Skeletal muscle tissue (tissue), 4 donors: ENCODE data around the gene MFGE8. TPM values are rescaled to one million over a fixed set of nuclear protein-coding genes. Genes with fewer than 3 reads are reported as not detected.

Experiments
- H3K27ac ChIP-seq: one replicate; pipeline ENCODE4 v1.7.0; 2013; ENCODE audit warnings: mild to moderate bottlenecking, low read depth, low read length, inconsistent platforms
- H3K27me3 ChIP-seq, 3 donors: one replicate each; pipeline ENCODE4 v1.7.0; 2013; ENCODE audit warnings: low read length in 3 of 3; ENCODE audit not compliant: control insufficient read depth in 3 of 3, insufficient read depth in 3 of 3
- H3K36me3 ChIP-seq, 3 donors: one replicate each; pipeline ENCODE4 v1.7.0; 2013; ENCODE audit warnings: low read length in 3 of 3; ENCODE audit not compliant: control insufficient read depth in 3 of 3, insufficient read depth in 3 of 3
- H3K4me1 ChIP-seq, 3 donors: one replicate each; pipeline ENCODE4 v1.7.0; 2013; ENCODE audit warnings: low read length in 3 of 3, mild to moderate bottlenecking in 3 of 3; ENCODE audit not compliant: control insufficient read depth in 3 of 3, insufficient read depth in 3 of 3
- H3K4me3 ChIP-seq, 3 donors: one replicate each; pipeline ENCODE4 v1.7.0; 2013; ENCODE audit warnings: low read length in 3 of 3
- H3K9ac ChIP-seq, 3 donors: one replicate each; pipeline ENCODE4 v1.7.0; 2013; ENCODE audit warnings: low read length in 3 of 3, mild to moderate bottlenecking in 3 of 3, moderate library complexity in 2 of 3, low read depth in 1 of 3
- H3K9me3 ChIP-seq, 3 donors: one replicate each; pipeline ENCODE4 v1.7.0; 2013; ENCODE audit warnings: low read length in 3 of 3; ENCODE audit not compliant: control insufficient read depth in 3 of 3
- total RNA-seq: library from RNA; depleted of rRNA; stranded (reverse); fragments of >200 nt; gene quantifications from one replicate; pipeline ENCODE4 v1.2.3, GENCODE V29; 2014
- donor health status: Osteomylitis.

The MFGE8 gene
- total RNA-seq, 1 donor from 2014 or later: 35.0 TPM

GRCh38 chr15:88901508-88902220 is 11.5 kb downstream of the MFGE8 start:
- H3K9ac ChIP-seq: peak overlapping the region in 1 of 3 donors; percentile 24
- H3K4me1 ChIP-seq: peaks cover 27 to 66% (median 65%) of the 10 kb centered on the region in 3 donors
- H3K27ac ChIP-seq: no peak overlapping the region
- H3K9me3 ChIP-seq: no peaks in the 10 kb centered on the region
- no peaks in the 10 kb centered on the region for H3K27me3 ChIP-seq
- no peak overlapping the region for H3K4me3 ChIP-seq
- H3K36me3 ChIP-seq: peaks cover 43 to 59% (median 53%) of the 10 kb centered on the region in 3 donors

GRCh38 chr15:88900982-88901418 is 12.2 kb downstream of the MFGE8 start:
- Histone ChIP-seq H3K9ac (no peak overlapping the region), H3K9me3 (no peaks in the 10 kb centered on the region), H3K36me3 (peaks cover 37 to 53% (median 48%) of the 10 kb centered on the region in 3 donors)

GRCh38 chr15:88900309-88900981 is 12.7 kb downstream of the MFGE8 start:
- Histone ChIP-seq H3K9me3 (no peaks in the 10 kb centered on the region), H3K4me1 (peaks cover 32 to 66% (median 65%) of the 10 kb centered on the region in 3 donors), H3K36me3 (peaks cover 36 to 49% (median 43%) of the 10 kb centered on the region in 3 donors), H3K27me3 (peaks cover 0 to 3% (median 0%) of the 10 kb centered on the region in 3 donors), H3K27ac (peak overlapping the region; percentile 61), H3K4me3 (no peak overlapping the region), H3K9ac (peak overlapping the region in 2 of 3 donors; percentile 40 to 50)

More at GRCh38 chr15:88900982-88901418, 12.2 kb downstream of the MFGE8 start:
- no peaks in the 10 kb centered on the region for H3K27me3 ChIP-seq
- H3K4me3 ChIP-seq: no peak overlapping the region
- H3K27ac ChIP-seq: peak overlapping the region; percentile 61
- H3K4me1 ChIP-seq: peaks cover 30 to 69% (median 68%) of the 10 kb centered on the region in 3 donors

- Histone ChIP-seq H3K9me3 (no peaks in the 10 kb centered on the region), H3K4me1 (peaks cover 29 to 66% (median 65%) of the 10 kb centered on the region in 3 donors), H3K27ac (peak overlapping the region; percentile 5), H3K4me3 (no peak overlapping the region), H3K9ac (no peak overlapping the region), H3K36me3 (peaks cover 34 to 42% (median 39%) of the 10 kb centered on the region in 3 donors), H3K27me3 (peaks cover 6 to 11% (median 9%) of the 10 kb centered on the region in 3 donors)
Measured at GRCh38 chr15:88899251-88899650, 13.9 kb downstream of the MFGE8 start.

- Histone ChIP-seq H3K4me1 (peaks cover 30 to 68% (median 63%) of the 10 kb centered on the region in 3 donors), H3K27ac (no peak overlapping the region)
Measured at GRCh38 chr15:88898736-88899135, 14.4 kb downstream of the MFGE8 start.

GRCh38 chr15:88897456-88898194 is 15.6 kb downstream of the MFGE8 start:
- peak overlapping the region in 2 of 3 donors; percentile 38 to 64 for H3K4me3 ChIP-seq
- H3K9ac ChIP-seq: peak overlapping the region; percentile 55 to 74 (median 74)
- peaks cover 6 to 14% (median 14%) of the 10 kb centered on the region in 3 donors for H3K27me3 ChIP-seq
- peaks cover 30 to 66% (median 62%) of the 10 kb centered on the region in 3 donors for H3K4me1 ChIP-seq
- peak overlapping the region; percentile 64 for H3K27ac ChIP-seq
- no peaks in the 10 kb centered on the region for H3K9me3 ChIP-seq
- peaks cover 27 to 37% (median 27%) of the 10 kb centered on the region in 3 donors for H3K36me3 ChIP-seq

More at GRCh38 chr15:88898736-88899135, 14.4 kb downstream of the MFGE8 start:
- Histone ChIP-seq H3K4me3 (no peak overlapping the region), H3K27me3 (peaks cover 6 to 14% (median 14%) of the 10 kb centered on the region in 3 donors), H3K9ac (no peak overlapping the region), H3K9me3 (no peaks in the 10 kb centered on the region), H3K36me3 (peaks cover 32 to 42% (median 34%) of the 10 kb centered on the region in 3 donors)

- H3K27me3 ChIP-seq: peaks cover 6 to 14% (median 14%) of the 10 kb centered on the region in 3 donors
- H3K4me3 ChIP-seq: peak overlapping the region in 2 of 3 donors; percentile 38 to 49
- H3K9me3 ChIP-seq: no peaks in the 10 kb centered on the region
- H3K36me3 ChIP-seq: peaks cover 22 to 31% (median 23%) of the 10 kb centered on the region in 3 donors
- H3K4me1 ChIP-seq: peaks cover 30 to 61% (median 61%) of the 10 kb centered on the region in 3 donors
- H3K27ac ChIP-seq: peak overlapping the region; percentile 64
- peak overlapping the region; percentile 27 to 74 (median 55) for H3K9ac ChIP-seq
Measured at GRCh38 chr15:88897142-88897455, 16.1 kb downstream of the MFGE8 start.

GRCh38 chr15:88896333-88897033 is 16.7 kb downstream of the MFGE8 start:
- Histone ChIP-seq H3K27ac (peak overlapping the region; percentile 64), H3K9ac (peak overlapping the region in 2 of 3 donors; percentile 55 to 74), H3K9me3 (no peaks in the 10 kb centered on the region), H3K4me3 (no peak overlapping the region), H3K27me3 (peaks cover 6 to 14% (median 14%) of the 10 kb centered on the region in 3 donors), H3K36me3 (peaks cover 17 to 25% (median 18%) of the 10 kb centered on the region in 3 donors), H3K4me1 (peaks cover 34 to 63% (median 61%) of the 10 kb centered on the region in 3 donors)
